22Rv1 (cell line): ENCODE results near the gene SHANK1.

Source experiments
- CTCF ChIP-seq: fragments of 450-650 bp; IDR thresholded peaks from 2 replicates; pipeline ENCODE4 v1.5.1; 2017; ENCODE audit warnings: mild to moderate bottlenecking
- ZFX ChIP-seq: fragments of 450-650 bp; IDR thresholded peaks from 2 replicates; pipeline ENCODE4 v1.6.1; 2017; ENCODE audit warnings: antibody characterized with exemption, borderline replicate concordance

GRCh38 chr19:50710094-50710493 is 9.5 kb downstream of the SHANK1 start:
- TF ChIP-seq CTCF (peak; percentile 56), ZFX (no peak)
